GM12878 (cell line): Measurements from ENCODE around the gene TMEM59. TPM values are rescaled to one million over a fixed set of nuclear protein-coding genes. Genes with fewer than 3 reads are reported as not detected.

Source experiments
- ATAC-seq: fragments of 200-7000 bp; cut with Tn5 transposase; 3 replicates; pipeline ENCODE4 v1.9.1; 2020; ENCODE audit warnings: mild to moderate bottlenecking, moderate library complexity
- BruUV-seq: library from RNA; stranded (reverse); fragments of 400-500 nt; replicated peaks from 2 replicates; lab custom pipeline; 2021; lab: Mats Ljungman, UMichigan
- CTCF ChIA-PET: fragments of 300-600 bp; sonication (Branson Sonifier 250); formaldehyde crosslinking; extraction: SDS; loops from one replicate; lab custom pipeline; 2021; ENCODE audit warnings: inconsistent platforms; lab: Yijun Ruan, JAX
- POLR2A ChIA-PET: fragments of 350-600 bp; formaldehyde crosslinking; extraction: SDS; loops from one replicate; lab custom pipeline; 2021; ENCODE audit warnings: inconsistent platforms; lab: Charles Lee
- RAD21 ChIA-PET: fragments of 300-600 bp; sonication (Branson Sonifier 250); formaldehyde crosslinking; loops from one replicate; lab custom pipeline; 2023; ENCODE audit warnings: antibody characterized with exemption; ENCODE audit not compliant: unreplicated experiment; lab: Charles Lee
- SMC1A ChIA-PET: fragments of 300-600 bp; sonication (Branson Sonifier 250); formaldehyde crosslinking; loops from one replicate; lab custom pipeline; 2023; ENCODE audit not compliant: unreplicated experiment, uncharacterized antibody; lab: Charles Lee
- DNase-seq: peaks from one replicate; pipeline ENCODE4 v3.0.0-alpha.2; 2011; ENCODE audit warnings: low read depth, low spot score
- FAIRE-seq: peaks from 3 replicates; lab custom pipeline; 2011; peaks lifted over from hg19 to GRCh38; lab: Jason Lieb, UNC
- H2AFZ ChIP-seq: 2 replicates; pipeline ENCODE4 v1.6.0; 2011; ENCODE audit warnings: low read depth, low read length, control low read depth; ENCODE audit not compliant: control insufficient read depth
- H3K27ac ChIP-seq: 2 replicates; pipeline ENCODE4 v1.5.1; 2011; ENCODE audit warnings: control low read depth; ENCODE audit not compliant: control insufficient read depth, insufficient read depth
- H3K27me3 ChIP-seq, 2 experiments: replicated peaks in 1 of 2; 2 replicates each; pipeline versions ENCODE4 v1.6.0 to v1.6.1; 2011; ENCODE audit warnings: low read length in 1 of 2; ENCODE audit not compliant: control insufficient read depth in 2 of 2, insufficient read depth in 2 of 2
- H3K36me3 ChIP-seq, 2 experiments: 2 replicates each; pipeline ENCODE4 v1.5.1; 2011; ENCODE audit warnings: low read length in 1 of 2; ENCODE audit not compliant: control insufficient read depth in 2 of 2, insufficient read depth in 2 of 2
- H3K4me1 ChIP-seq: 2 replicates; pipeline ENCODE4 v1.6.1; 2011; ENCODE audit warnings: mild to moderate bottlenecking, low read length, moderate library complexity, mixed read lengths; ENCODE audit not compliant: control insufficient read depth, insufficient read depth
- H3K4me2 ChIP-seq: 2 replicates; pipeline ENCODE4 v1.6.0; 2011; ENCODE audit warnings: control low read depth; ENCODE audit not compliant: control insufficient read depth, insufficient read depth
- H3K4me3 ChIP-seq: fragments of 200-600 bp; sonication (generic); 2 replicates; pipeline ENCODE4 v1.5.1; 2016
- H3K79me2 ChIP-seq: 2 replicates; pipeline ENCODE4 v1.6.0; 2011; ENCODE audit warnings: low read length; ENCODE audit not compliant: control insufficient read depth, insufficient read depth
- H3K9ac ChIP-seq: 2 replicates; pipeline ENCODE4 v1.8.0; 2011; ENCODE audit warnings: low read length, control low read depth, mixed read lengths; ENCODE audit not compliant: control insufficient read depth, insufficient read depth
- H3K9me3 ChIP-seq: replicated peaks from 3 replicates; pipeline ENCODE4 v1.5.1; 2011; ENCODE audit warnings: mild to moderate bottlenecking, low read length; ENCODE audit not compliant: control insufficient read depth, insufficient read depth
- H4K20me1 ChIP-seq: 2 replicates; pipeline ENCODE4 v1.6.0; 2011; ENCODE audit not compliant: control insufficient read depth, insufficient read depth
- BCL11A ChIP-seq: IDR thresholded peaks from 2 replicates; pipeline ENCODE4 v1.6.1; 2011; ENCODE audit warnings: low read depth, low read length
- CBX5 ChIP-seq: sonication (generic); IDR thresholded peaks from 2 replicates; pipeline ENCODE4 v1.6.1; 2016; ENCODE audit warnings: low read depth, moderate library complexity, mild to moderate bottlenecking, inconsistent platforms
- ETV6 ChIP-seq, 2 experiments: fragments of 450-650 bp in 1 of 2; IDR thresholded peaks in 1 of 2; conservative IDR thresholded peaks in 1 of 2; 2 replicates each; pipeline ENCODE4 v1.6.1; 2014; ENCODE audit warnings: antibody characterized with exemption in 1 of 2, borderline replicate concordance in 1 of 2, low read depth in 1 of 2, mild to moderate bottlenecking in 1 of 2, moderate library complexity in 1 of 2
- STAT3 ChIP-seq: IDR thresholded peaks from 2 replicates; pipeline ENCODE4 v1.6.1; 2011; ENCODE audit warnings: low read depth, low read length, improper control_type of control experiment
- YBX1 ChIP-seq: fragments of 450-650 bp; IDR thresholded peaks from 2 replicates; pipeline ENCODE4 v1.6.1; 2016; ENCODE audit warnings: antibody characterized with exemption
- ZNF24 ChIP-seq: fragments of 450-650 bp; IDR thresholded peaks from 2 replicates; pipeline ENCODE4 v1.6.1; 2017; ENCODE audit warnings: antibody characterized with exemption, mild to moderate bottlenecking
- WGBS: methylation state at CpG from one replicate; pipeline ENCODE4 v1.1.6; 2016; ENCODE audit warnings: low lambda C conversion rate; ENCODE audit not compliant: insufficient replicate concordance, insufficient coverage; ENCODE audit errors: missing lambda C conversion rate; 5-methylcytosine and 5-hydroxymethylcytosine counted together
- in situ Hi-C: fragments of 300-500 bp; cut with MboI; formaldehyde crosslinking; loops from 9 replicates; pipeline ENCODE4 v1.14.3; 2018; ENCODE audit warnings: mixed read lengths
- intact Hi-C: fragments of 100-400 bp; cut with micrococcal nuclease; formaldehyde crosslinking; loops from one replicate; pipeline ENCODE4 v1.14.2; 2022; ENCODE audit not compliant: unreplicated experiment
- polyA plus RNA-seq, 11 experiments: library from polyadenylated mRNA; depleted of rRNA in 4 of 11; unstranded in 6 of 11; stranded (reverse) in 5 of 11; fragments of >200 nt; fragmentation: Nextera tagmentation in 4 of 11; fragmentation: Illumina TruSeq in 1 of 11; extraction: Ambion mirVana in 4 of 11; extraction: Trizol in 1 of 11; gene quantifications; 1 replicate in 1 of 11; 2 replicates in 10 of 11; pipeline versions ENCODE4 v1.2.1 to v1.2.3, GENCODE V29; 2011 to 2016; ENCODE audit warnings: inconsistent platforms in 2 of 11, missing spikeins in 2 of 11, low read depth in 1 of 11
- total RNA-seq, 4 experiments: library from RNA; depleted of rRNA in 3 of 4; stranded (reverse); fragments of >200 nt in 3 of 4; fragmentation: Illumina TruSeq in 1 of 4; extraction: Trizol in 1 of 4; gene quantifications; 2 replicates each; pipeline versions ENCODE4 v1.2.1 to v1.2.3, GENCODE V29; 2013 to 2021
- TF ChIP-seq, protein P1 (sequence below): fragments of 450-650 bp; formaldehyde crosslinking; IDR thresholded peaks from 2 replicates; pipeline ENCODE4 v1.4.0; 2022; ENCODE audit warnings: mild to moderate bottlenecking, moderate library complexity
- TF ChIP-seq, protein P2 (sequence below): IDR thresholded peaks from 2 replicates; pipeline ENCODE4 v1.6.1; 2011; ENCODE audit warnings: low read depth, mild to moderate bottlenecking, low read length, moderate library complexity, borderline replicate concordance; ENCODE audit errors: extremely low read depth

Gene TMEM59
- total and polyA plus RNA-seq, 10 of the 15 experiments (the other 5 are each of a cell fraction or from before 2014, with no cell fraction given), result 69.9 to 273 (median 111) TPM

DNA sequence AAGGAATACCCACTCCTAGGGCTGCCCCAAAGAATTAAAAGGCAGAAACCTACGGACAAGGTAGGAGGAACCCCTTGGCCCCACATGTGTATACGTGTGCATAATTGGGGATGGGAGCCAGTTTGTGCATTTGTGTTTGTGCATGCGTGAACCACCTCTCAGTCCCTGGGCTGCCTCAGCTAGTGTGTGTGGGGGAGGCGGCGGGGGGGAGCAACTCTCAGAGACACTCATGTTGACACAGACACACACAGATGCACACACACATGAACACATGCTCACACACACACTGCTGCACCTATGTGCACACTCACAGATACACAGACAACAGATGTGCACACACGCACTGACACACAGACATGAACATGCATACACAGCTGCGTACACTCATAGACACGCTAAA lies 40.1 kb downstream of the TMEM59 start:
- 38% methylated on average over 8 of the region's 8 CpGs for WGBS
- H3K27ac ChIP-seq, result no peak overlapping the region

More for the DNA sequence above, 40.1 kb downstream of the TMEM59 start:
- intact Hi-C loops, result no loop called here
- CTCF ChIA-PET, result no interaction called here
- RAD21 ChIA-PET, result no interaction called here
- Histone ChIP-seq H3K9ac (no peak overlapping the region), H3K4me1 (no peaks in the 10 kb centered on the region), H3K4me3 (no peak overlapping the region), H3K27me3 (no peaks in the 10 kb centered on the region; a peak in 2 of 4 replicates), H2AFZ (no peak overlapping the region), H4K20me1 (no peaks in the 10 kb centered on the region), H3K4me2 (no peak overlapping the region), H3K79me2 (no peaks in the 10 kb centered on the region), H3K9me3 (no peaks in the 10 kb centered on the region), H3K36me3 (no peaks in the 10 kb centered on the region)
- in situ Hi-C loops, result loop anchor here (5.0 kb wide), 1 partner anchor 51 kb away; no protein-coding TSS in a partner anchor
- POLR2A ChIA-PET, result no interaction called here
- SMC1A ChIA-PET, result no interaction called here
- TF ChIP-seq ZNF24 (no peak), ETV6 (conservative IDR thresholded peaks at IDR 0.05 in 1 of 2, IDR thresholded peaks at IDR 0.05 in 1 of 2; ENCODE audit: borderline replicate concordance in 1 of 2, low read depth in 1 of 2) (no peak), STAT3 (no peak), BCL11A (no peak), YBX1 (no peak), CBX5 (no peak)
- TF ChIP-seq, protein P1, sequence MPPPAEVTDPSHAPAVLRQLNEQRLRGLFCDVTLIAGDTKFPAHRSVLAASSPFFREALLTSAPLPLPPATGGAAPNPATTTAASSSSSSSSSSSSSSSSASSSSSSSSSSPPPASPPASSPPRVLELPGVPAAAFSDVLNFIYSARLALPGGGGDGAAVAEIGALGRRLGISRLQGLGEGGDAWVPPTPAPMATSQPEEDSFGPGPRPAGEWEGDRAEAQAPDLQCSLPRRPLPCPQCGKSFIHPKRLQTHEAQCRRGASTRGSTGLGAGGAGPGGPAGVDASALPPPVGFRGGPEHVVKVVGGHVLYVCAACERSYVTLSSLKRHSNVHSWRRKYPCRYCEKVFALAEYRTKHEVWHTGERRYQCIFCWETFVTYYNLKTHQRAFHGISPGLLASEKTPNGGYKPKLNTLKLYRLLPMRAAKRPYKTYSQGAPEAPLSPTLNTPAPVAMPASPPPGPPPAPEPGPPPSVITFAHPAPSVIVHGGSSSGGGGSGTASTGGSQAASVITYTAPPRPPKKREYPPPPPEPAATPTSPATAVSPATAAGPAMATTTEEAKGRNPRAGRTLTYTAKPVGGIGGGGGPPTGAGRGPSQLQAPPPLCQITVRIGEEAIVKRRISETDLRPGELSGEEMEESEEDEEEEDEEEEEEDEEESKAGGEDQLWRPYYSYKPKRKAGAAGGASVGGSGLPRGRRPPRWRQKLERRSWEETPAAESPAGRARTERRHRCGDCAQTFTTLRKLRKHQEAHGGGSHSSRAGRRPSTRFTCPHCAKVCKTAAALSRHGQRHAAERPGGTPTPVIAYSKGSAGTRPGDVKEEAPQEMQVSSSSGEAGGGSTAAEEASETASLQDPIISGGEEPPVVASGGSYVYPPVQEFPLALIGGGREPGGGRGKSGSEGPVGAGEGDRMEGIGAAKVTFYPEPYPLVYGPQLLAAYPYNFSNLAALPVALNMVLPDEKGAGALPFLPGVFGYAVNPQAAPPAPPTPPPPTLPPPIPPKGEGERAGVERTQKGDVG (CRISPR knock-in tag), result no peak
- TF ChIP-seq, protein P2, sequence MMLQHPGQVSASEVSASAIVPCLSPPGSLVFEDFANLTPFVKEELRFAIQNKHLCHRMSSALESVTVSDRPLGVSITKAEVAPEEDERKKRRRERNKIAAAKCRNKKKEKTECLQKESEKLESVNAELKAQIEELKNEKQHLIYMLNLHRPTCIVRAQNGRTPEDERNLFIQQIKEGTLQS, result no peak
- FAIRE-seq (no peak), ATAC-seq (no peak), DNase-seq (no peak)
- no TSS peak for BruUV-seq
